Measurements from ENCODE around the gene ABCA13. TPM values are rescaled to one million over a fixed set of nuclear protein-coding genes. Genes with fewer than 3 reads are reported as not detected.

Gene ABCA13
- polyA plus RNA-seq, 1 of the 3 experiments (the other 2 are of a cell fraction), result not detected

DNA sequence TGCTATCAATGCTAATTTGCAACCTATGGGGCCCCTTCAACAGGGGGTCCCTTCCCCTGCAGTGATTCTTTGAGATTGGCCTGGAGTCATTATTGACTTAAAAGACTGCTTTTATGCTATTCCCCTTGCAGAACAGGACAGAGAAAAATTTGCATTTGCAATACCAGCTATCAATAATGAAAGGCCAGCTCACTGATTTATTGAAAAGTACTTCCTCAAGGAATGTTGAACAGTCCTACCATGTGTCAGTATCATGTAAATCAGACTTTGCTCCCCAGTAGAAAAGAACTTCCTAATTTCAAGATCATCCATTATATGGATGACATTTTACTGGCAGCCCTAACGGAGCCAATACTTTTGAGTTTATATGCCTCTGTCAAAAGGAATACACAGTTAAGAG, 29.7 kb upstream of the ABCA13 start:
- H3K4me1 ChIP-seq (ENCODE audit: control insufficient read depth in 1 of 2, insufficient read depth in 2 of 2, low read depth in 1 of 2, low read length in 1 of 2), result peaks cover 0 to 2% of the 10 kb centered on the region in 2 experiments; a peak in 1 of 4 replicates
- no peaks in the 10 kb centered on the region for H3K36me3 ChIP-seq (replicated peaks in 1 of 2; ENCODE audit: control insufficient read depth in 1 of 2, insufficient read depth in 2 of 2, low read length in 1 of 2)
- no peak for DNase-seq
- no peak overlapping the region for H3K9ac ChIP-seq
- CTCF ChIA-PET, result interaction anchor here (0.9 to 1.7 kb wide), 5 partner anchors 8 to 197 kb away, joined by 3 to 5 read pairs (median 3); no protein-coding TSS in a partner anchor
- H3K9me2 ChIP-seq, result no peaks in the 10 kb centered on the region
- no peak overlapping the region for H3K27ac ChIP-seq (ENCODE audit: low read depth in 2 of 2, low read length in 1 of 2)
- no peak overlapping the region for H3K4me2 ChIP-seq
- H4K20me1 ChIP-seq (ENCODE audit: insufficient read depth), result no peaks in the 10 kb centered on the region
- no peak overlapping the region for H2AFZ ChIP-seq (ENCODE audit: low read depth)
- no peak overlapping the region for H3K4me3 ChIP-seq (ENCODE audit: low read depth in 2 of 2, low read length in 1 of 2)
- POLR2A ChIA-PET, result no interaction called here
- 53% methylated on average over 1 of the region's 1 CpG for WGBS (ENCODE audit: low lambda C conversion rate)
- H3K9me3 ChIP-seq, result no peaks in the 10 kb centered on the region
- TF ChIP-seq ZBTB33 (IDR thresholded peaks at IDR 0.05; ENCODE audit: borderline replicate concordance, low read depth), result no peak
- no peak for TF ChIP-seq RFX5 (IDR thresholded peaks at IDR 0.05; ENCODE audit: low read length)
- TF ChIP-seq GABPA (IDR thresholded peaks at IDR 0.05; ENCODE audit: low read depth), result no peak
- TF ChIP-seq SIN3A (IDR thresholded peaks at IDR 0.05; ENCODE audit: borderline replicate concordance, low read depth, low read length), result no peak
- no peak for TF ChIP-seq TCF12 (IDR thresholded peaks at IDR 0.05)
- TF ChIP-seq, protein P1, sequence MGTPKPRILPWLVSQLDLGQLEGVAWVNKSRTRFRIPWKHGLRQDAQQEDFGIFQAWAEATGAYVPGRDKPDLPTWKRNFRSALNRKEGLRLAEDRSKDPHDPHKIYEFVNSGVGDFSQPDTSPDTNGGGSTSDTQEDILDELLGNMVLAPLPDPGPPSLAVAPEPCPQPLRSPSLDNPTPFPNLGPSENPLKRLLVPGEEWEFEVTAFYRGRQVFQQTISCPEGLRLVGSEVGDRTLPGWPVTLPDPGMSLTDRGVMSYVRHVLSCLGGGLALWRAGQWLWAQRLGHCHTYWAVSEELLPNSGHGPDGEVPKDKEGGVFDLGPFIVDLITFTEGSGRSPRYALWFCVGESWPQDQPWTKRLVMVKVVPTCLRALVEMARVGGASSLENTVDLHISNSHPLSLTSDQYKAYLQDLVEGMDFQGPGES (IDR thresholded peaks at IDR 0.05; ENCODE audit: low read depth, low read length), result no peak
- no peak for TF ChIP-seq MXI1 (IDR thresholded peaks at IDR 0.05; ENCODE audit: low read depth, low read length)
- no peak for TF ChIP-seq FOSL2 (IDR thresholded peaks at IDR 0.05; ENCODE audit: borderline replicate concordance, low read depth)
- no peak for TF ChIP-seq RXRA (IDR thresholded peaks at IDR 0.05; ENCODE audit: borderline replicate concordance, low read depth)
- TF ChIP-seq USF2 (IDR thresholded peaks at IDR 0.05; ENCODE audit: borderline replicate concordance, low read depth, low read length), result no peak
- no peak for TF ChIP-seq CHD2 (IDR thresholded peaks at IDR 0.05; ENCODE audit: low read length, partially characterized antibody)
- TF ChIP-seq EZH2phosphoT487 (IDR thresholded peaks at IDR 0.05; ENCODE audit: borderline replicate concordance, low read depth), result no peak
- no peak for TF ChIP-seq GATA2 (CRISPR knock-in tag; IDR thresholded peaks at IDR 0.05)
- no peaks in the 10 kb centered on the region for H3K79me2 ChIP-seq (ENCODE audit: insufficient read depth)
- H3K27me3 ChIP-seq (ENCODE audit: insufficient read depth), result peaks cover 26% of the 10 kb centered on the region; the same call in 1 of the 2 replicates
- H3F3A ChIP-seq (replicated peaks; ENCODE audit: insufficient read depth), result no peaks in the 10 kb centered on the region

DNA sequence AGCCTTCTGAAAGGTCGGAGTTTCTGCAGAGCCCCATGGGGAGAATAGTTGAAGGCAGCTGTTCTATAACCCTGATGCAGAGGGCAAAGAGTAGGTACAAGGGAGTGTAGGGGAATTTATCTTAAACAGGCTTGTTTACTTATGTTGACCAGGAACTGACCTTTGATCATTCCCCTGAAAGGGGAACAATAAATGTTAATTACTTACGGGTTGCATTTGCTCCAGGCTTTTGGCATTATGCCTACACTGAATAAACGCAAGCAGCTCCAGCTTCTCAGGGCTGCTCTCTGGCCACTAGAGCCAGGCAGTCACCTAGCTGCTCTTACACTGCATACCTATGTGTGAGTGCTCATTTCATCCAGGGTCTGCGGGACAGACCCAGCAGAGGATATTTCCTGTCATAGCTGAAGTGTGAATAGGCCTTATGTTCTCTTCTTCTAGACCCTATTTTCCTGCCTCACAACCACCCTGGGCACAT, 26.9 kb upstream of the ABCA13 start:
- Histone ChIP-seq H3K4me2 (no peak overlapping the region), H3K9me2 (no peaks in the 10 kb centered on the region), H3K27ac (ENCODE audit: low read depth in 2 of 2, low read length in 1 of 2) (no peak overlapping the region), H2AFZ (ENCODE audit: low read depth) (no peak overlapping the region), H4K20me1 (ENCODE audit: insufficient read depth) (no peaks in the 10 kb centered on the region), H3K79me2 (ENCODE audit: insufficient read depth) (no peaks in the 10 kb centered on the region), H3K36me3 (replicated peaks in 1 of 2; ENCODE audit: control insufficient read depth in 1 of 2, insufficient read depth in 2 of 2, low read length in 1 of 2) (no peaks in the 10 kb centered on the region), H3K4me1 (ENCODE audit: control insufficient read depth in 1 of 2, insufficient read depth in 2 of 2, low read depth in 1 of 2, low read length in 1 of 2) (peaks cover 0 to 2% of the 10 kb centered on the region in 2 experiments; a peak in 1 of 4 replicates), H3K4me3 (ENCODE audit: low read depth in 2 of 2, low read length in 1 of 2) (no peak overlapping the region), H3K27me3 (ENCODE audit: insufficient read depth) (peaks cover 52% of the 10 kb centered on the region), H3K9me3 (no peaks in the 10 kb centered on the region), H3K9ac (no peak overlapping the region), H3F3A (replicated peaks; ENCODE audit: insufficient read depth) (no peaks in the 10 kb centered on the region)
- CTCF ChIA-PET, result interaction anchor here (0.7 kb wide), 1 partner anchor 13 kb away, joined by 3 read pairs; no protein-coding TSS in a partner anchor
- no peak for DNase-seq
- POLR2A ChIA-PET, result no interaction called here
- 9% methylated on average over 4 of the region's 4 CpGs for WGBS (ENCODE audit: low lambda C conversion rate)
- TF ChIP-seq USF1 (IDR thresholded peaks at IDR 0.05; ENCODE audit: borderline replicate concordance, low read depth) (no peak), POLR2AphosphoS5 (IDR thresholded peaks at IDR 0.05; ENCODE audit: low read depth, low read length) (no peak), RFX5 (IDR thresholded peaks at IDR 0.05; ENCODE audit: low read length) (no peak), PBX3 (IDR thresholded peaks at IDR 0.05) (no peak)
